Esophagus muscularis mucosa (tissue), 4 donors: ENCODE data around the gene GAS6. TPM values are rescaled to one million over a fixed set of nuclear protein-coding genes. Genes with fewer than 3 reads are reported as not detected.
A peak's percentile ranks its signal among the peaks of the same experiment; 100 is the strongest.

Experiments used
- DNase-seq: peaks from one replicate; pipeline ENCODE4 v3.0.0-alpha.2; 2017; ENCODE audit errors: extremely low spot score
- H3K27ac ChIP-seq, 4 donors: fragments of 200-600 bp; sonication (generic); replicated peaks in 1 of 4; 1 replicate in 3 of 4; 2 replicates in 1 of 4; pipeline ENCODE4 v1.5.1; 2016 to 2019; ENCODE audit warnings: mild to moderate bottlenecking in 1 of 4
- H3K27me3 ChIP-seq, 4 donors: fragments of 200-600 bp; sonication (generic); one replicate each; pipeline versions ENCODE4 v1.5.1 to v1.6.0; 2016 to 2019
- H3K36me3 ChIP-seq, 4 donors: fragments of 200-600 bp; sonication (generic); one replicate each; pipeline ENCODE4 v1.5.1; 2016 to 2019
- H3K4me1 ChIP-seq, 4 donors: fragments of 200-600 bp; sonication (generic); one replicate each; pipeline ENCODE4 v1.5.1; 2016 to 2019
- H3K4me3 ChIP-seq, 4 donors: fragments of 200-600 bp; sonication (generic); 1 replicate in 2 of 4; 2 replicates in 2 of 4; pipeline ENCODE4 v1.5.1; 2016 to 2019; ENCODE audit warnings: mild to moderate bottlenecking in 4 of 4, moderate library complexity in 1 of 4
- H3K9me3 ChIP-seq, 4 donors: fragments of 200-600 bp; sonication (generic); 1 replicate in 3 of 4; 2 replicates in 1 of 4; pipeline ENCODE4 v1.5.1; 2016 to 2019
- EP300 ChIP-seq: sonication (generic); formaldehyde crosslinking; IDR thresholded peaks from one replicate; pipeline ENCODE4 v1.6.1; 2017; ENCODE audit warnings: antibody characterized with exemption
- POLR2A ChIP-seq: fragments of 450-650 bp; IDR thresholded peaks from one replicate; pipeline ENCODE4 v1.6.1; 2017; ENCODE audit warnings: antibody characterized with exemption, moderate library complexity, mild to moderate bottlenecking, low read depth
- POLR2AphosphoS5 ChIP-seq, 2 donors: sonication (generic); formaldehyde crosslinking; IDR thresholded peaks; one replicate each; pipeline ENCODE4 v1.6.1; 2017; ENCODE audit warnings: antibody characterized with exemption in 2 of 2
- WGBS: methylation state at CpG from one replicate; pipeline ENCODE4 v1.1.5; 2018; 5-methylcytosine and 5-hydroxymethylcytosine counted together
- intact Hi-C: fragments of 100-400 bp; cut with DNase I; formaldehyde crosslinking; loops from one replicate; pipeline ENCODE4 v1.15.1; 2023
- total RNA-seq, 4 donors: library from RNA; depleted of rRNA; stranded (reverse); fragments of >200 nt; gene quantifications; one replicate each; pipeline versions ENCODE4 v1.1.0 to v1.2.1, GENCODE V29; 2016
- TF ChIP-seq, protein P1 (sequence below), 3 experiments: fragments of 200-600 bp in 2 of 3; fragments of 450-650 bp in 1 of 3; sonication (generic) in 2 of 3; IDR thresholded peaks; one replicate each; pipeline ENCODE4 v1.5.1; 2017 to 2019; ENCODE audit warnings: antibody characterized with exemption in 3 of 3, mild to moderate bottlenecking in 2 of 3, moderate library complexity in 1 of 3

Gene GAS6
- total RNA-seq, 4 donors from 2014 or later = 241 to 459 (median 346) TPM

DNA sequence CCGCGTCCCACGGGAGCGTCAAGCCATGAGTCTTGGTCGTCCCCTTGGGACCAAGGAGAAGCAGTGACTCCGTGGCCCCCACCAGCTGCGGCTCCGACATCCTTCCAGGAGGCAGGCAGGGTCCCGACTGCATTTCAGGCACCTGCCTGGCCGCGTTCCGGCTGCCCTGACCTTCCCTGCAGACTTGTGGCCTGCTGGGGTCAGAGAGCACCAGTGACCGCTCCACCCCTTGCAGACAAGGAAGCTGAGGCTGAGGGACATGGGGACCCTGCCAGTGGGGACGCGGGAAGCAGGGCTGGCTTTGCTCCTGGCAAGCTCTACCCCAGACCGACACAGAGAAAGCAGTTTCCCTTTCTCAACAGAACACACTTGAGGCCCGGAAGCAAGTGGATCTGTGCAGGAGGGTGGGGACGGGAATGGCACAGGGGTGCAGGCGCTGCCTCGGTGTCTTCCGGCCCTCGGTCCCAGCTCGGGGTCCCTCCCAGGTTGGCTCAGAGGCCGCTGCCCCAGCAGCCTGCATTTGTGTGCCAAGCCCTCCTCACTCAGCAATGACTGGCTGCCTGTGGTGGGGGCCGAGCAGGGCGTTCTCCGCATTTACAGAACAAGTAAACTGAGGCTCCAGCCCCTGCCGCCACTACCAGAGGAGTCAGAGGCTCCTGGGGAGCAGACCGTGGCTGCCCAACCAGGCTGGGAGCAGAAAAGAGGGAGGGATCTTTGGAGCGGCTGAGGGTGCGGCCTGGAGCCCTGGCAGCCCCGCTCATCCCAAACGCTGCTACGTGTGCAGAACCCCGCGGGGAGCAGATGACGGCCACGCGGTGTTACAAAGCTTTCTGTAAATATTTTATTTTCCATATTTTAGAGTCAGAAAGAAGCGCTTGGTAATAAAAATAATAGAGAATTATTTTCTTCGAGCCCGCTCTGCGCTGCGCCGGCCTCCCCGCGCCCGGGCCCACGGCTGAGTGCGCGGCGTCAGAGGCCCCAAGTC is 43.9 kb downstream of the GAS6 start:
- DNase-seq = no peak
- TF ChIP-seq POLR2A = no peak
- TF ChIP-seq EP300 = no peak
- TF ChIP-seq, protein P1, sequence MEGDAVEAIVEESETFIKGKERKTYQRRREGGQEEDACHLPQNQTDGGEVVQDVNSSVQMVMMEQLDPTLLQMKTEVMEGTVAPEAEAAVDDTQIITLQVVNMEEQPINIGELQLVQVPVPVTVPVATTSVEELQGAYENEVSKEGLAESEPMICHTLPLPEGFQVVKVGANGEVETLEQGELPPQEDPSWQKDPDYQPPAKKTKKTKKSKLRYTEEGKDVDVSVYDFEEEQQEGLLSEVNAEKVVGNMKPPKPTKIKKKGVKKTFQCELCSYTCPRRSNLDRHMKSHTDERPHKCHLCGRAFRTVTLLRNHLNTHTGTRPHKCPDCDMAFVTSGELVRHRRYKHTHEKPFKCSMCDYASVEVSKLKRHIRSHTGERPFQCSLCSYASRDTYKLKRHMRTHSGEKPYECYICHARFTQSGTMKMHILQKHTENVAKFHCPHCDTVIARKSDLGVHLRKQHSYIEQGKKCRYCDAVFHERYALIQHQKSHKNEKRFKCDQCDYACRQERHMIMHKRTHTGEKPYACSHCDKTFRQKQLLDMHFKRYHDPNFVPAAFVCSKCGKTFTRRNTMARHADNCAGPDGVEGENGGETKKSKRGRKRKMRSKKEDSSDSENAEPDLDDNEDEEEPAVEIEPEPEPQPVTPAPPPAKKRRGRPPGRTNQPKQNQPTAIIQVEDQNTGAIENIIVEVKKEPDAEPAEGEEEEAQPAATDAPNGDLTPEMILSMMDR (IDR thresholded peaks at IDR 0.05) = no peak
- no peak for TF ChIP-seq POLR2AphosphoS5 (IDR thresholded peaks at IDR 0.05)
- Histone ChIP-seq H3K4me1 (peaks cover 66 to 88% (median 82%) of the 10 kb centered on the region in 4 donors), H3K27me3 (no peaks in the 10 kb centered on the region), H3K36me3 (peaks cover 15 to 45% (median 37%) of the 10 kb centered on the region in 4 donors), H3K9me3 (no peaks in the 10 kb centered on the region), H3K27ac (peak overlapping the region; percentile 87 to 91 (median 88)), H3K4me3 (peak overlapping the region; percentile 31 to 53 (median 36))
- 79% methylated on average over 43 of the region's 52 CpGs for WGBS
- intact Hi-C loops = loop anchor here (2.0 to 5.0 kb wide), 2 partner anchors 43 to 407 kb away; no protein-coding TSS in a partner anchor

DNA sequence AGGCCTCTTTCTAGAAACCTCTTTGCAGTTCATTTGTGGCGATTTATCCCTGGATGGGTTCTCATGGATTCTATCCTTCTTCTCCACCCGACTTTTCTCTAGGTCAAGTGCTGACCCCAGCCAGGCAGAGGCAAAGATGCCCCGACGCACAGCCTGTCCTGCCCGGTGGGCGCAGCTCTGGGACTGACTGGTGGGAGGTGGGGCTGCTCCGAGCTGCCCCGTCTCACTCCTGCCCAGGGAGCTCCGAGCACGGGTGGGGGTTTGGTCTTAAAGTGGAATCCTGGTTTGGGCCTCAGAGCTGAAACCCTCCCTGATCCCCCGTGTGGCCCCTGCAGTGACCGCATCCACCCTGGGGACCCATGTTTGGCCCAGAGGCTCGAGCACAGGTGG is 44.5 kb downstream of the GAS6 start:
- WGBS = 88% methylated on average over 6 of the region's 13 CpGs
- peak overlapping the region; percentile 87 to 91 (median 88) for H3K27ac ChIP-seq
- H3K4me1 ChIP-seq = peaks cover 66 to 95% (median 86%) of the 10 kb centered on the region in 4 donors
- H3K9me3 ChIP-seq = no peaks in the 10 kb centered on the region
- intact Hi-C loops = loop anchor here (5.0 kb wide), 1 partner anchor 408 kb away; no protein-coding TSS in a partner anchor
- TF ChIP-seq, protein P1 (IDR thresholded peaks at IDR 0.05) = no peak
- TF ChIP-seq EP300 = no peak
- no peak for TF ChIP-seq POLR2AphosphoS5 (IDR thresholded peaks at IDR 0.05)
- no peak for TF ChIP-seq POLR2A
- peaks cover 15 to 39% (median 30%) of the 10 kb centered on the region in 4 donors for H3K36me3 ChIP-seq
- DNase-seq = no peak
- H3K27me3 ChIP-seq = no peaks in the 10 kb centered on the region
- no peak overlapping the region for H3K4me3 ChIP-seq

DNA sequence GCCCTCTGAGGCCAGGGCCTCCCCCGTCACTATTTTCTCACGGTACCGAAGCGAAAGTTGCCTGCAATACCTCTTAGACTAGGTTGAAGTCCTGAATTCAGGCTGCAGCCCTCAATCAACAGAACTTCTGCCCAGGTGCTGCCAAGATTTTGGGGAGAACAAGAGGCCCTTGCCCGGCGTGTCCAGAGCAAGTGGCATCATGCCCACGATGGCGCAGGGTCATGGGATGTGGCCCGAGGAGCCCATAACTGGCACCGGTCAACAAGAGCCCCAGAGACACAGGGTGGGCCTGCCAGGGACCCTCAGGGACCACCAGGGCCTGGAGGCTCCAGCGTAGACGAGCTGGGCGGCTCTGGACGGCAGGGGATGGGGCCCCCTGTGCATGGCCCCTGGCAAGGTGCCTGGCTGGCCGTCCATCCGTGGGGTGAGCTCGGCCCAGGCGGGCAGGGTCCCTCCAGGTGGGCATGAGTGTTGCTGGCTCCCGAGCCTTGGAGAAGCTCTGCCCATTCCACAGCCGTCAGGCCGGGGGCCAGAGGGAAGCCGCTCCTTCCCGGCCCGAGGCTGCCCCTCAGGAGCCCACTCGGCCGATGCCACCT is 45.1 kb downstream of the GAS6 start:
- no peaks in the 10 kb centered on the region for H3K9me3 ChIP-seq
- intact Hi-C loops = loop anchor here (5.0 kb wide), 1 partner anchor 409 kb away; no protein-coding TSS in a partner anchor
- peaks cover 14 to 34% (median 25%) of the 10 kb centered on the region in 4 donors for H3K36me3 ChIP-seq
- TF ChIP-seq, protein P1 (IDR thresholded peaks at IDR 0.05) = no peak
- TF ChIP-seq POLR2A (no peak), EP300 (no peak), POLR2AphosphoS5 (IDR thresholded peaks at IDR 0.05) (no peak)
- no peak overlapping the region for H3K4me3 ChIP-seq
- no peak for DNase-seq
- no peaks in the 10 kb centered on the region for H3K27me3 ChIP-seq
- peak overlapping the region; percentile 87 to 91 (median 88) for H3K27ac ChIP-seq
- WGBS = 89% methylated on average over 22 of the region's 26 CpGs
- peaks cover 67 to 94% (median 88%) of the 10 kb centered on the region in 4 donors for H3K4me1 ChIP-seq

DNA sequence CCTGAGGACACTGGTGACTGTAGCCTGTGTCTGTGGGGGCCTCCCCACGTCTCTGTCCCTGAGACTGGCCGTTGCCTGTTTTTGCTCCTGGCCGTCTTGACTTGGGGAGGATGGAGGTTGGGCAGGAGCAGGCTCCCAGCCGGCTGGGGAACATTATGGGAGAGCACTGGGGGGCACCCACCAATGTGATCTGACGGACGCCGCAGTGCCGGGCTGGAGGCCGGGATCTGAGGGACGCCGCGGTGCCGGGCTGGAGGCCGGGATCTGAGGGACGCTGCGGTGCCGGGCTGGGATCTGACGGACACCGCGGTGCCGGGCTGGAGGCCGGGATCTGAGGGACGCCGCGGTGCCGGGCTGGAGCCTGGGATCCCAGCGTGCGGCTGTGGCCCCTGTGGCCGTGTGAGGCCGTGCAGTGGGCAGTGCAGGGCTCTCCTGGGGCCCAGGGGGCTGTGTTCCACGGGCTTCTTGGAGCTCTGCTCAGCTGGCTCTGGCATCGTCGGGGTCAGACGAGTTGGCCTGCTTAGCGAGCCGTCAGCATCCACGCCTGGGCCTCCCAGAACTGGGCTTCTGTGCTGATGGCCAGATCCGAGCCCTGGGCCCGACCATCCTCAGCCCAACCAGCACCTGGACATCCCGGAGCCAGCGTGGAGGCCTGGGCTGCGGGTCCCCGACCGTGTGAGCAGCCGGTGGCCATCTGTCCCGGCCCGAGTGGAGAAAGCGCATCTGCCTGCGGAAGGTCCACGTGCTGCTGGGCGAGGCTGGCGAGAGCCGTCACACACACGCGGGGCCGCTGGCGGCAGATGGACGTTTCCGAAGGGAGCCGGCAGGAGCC is 45.8 kb downstream of the GAS6 start:
- Histone ChIP-seq H3K27ac (peak overlapping the region; percentile 87 to 91 (median 88)), H3K4me3 (no peak overlapping the region), H3K27me3 (no peaks in the 10 kb centered on the region), H3K9me3 (no peaks in the 10 kb centered on the region), H3K4me1 (peaks cover 71 to 91% (median 87%) of the 10 kb centered on the region in 4 donors), H3K36me3 (peaks cover 7 to 27% (median 18%) of the 10 kb centered on the region in 4 donors)
- DNase-seq = no peak
- WGBS = 69% methylated on average over 18 of the region's 60 CpGs
- TF ChIP-seq, protein P1 (IDR thresholded peaks at IDR 0.05) = no peak
- TF ChIP-seq POLR2AphosphoS5 (IDR thresholded peaks at IDR 0.05) = peak in 1 of 2 donors; percentile 37
- intact Hi-C loops = loop anchor here (1.0 to 5.0 kb wide), 3 partner anchors 87 to 409 kb away; no protein-coding TSS in a partner anchor
